ENCODE data around the gene ARRB1. TPM values are rescaled to one million over a fixed set of nuclear protein-coding genes. Genes with fewer than 3 reads are reported as not detected.

Gene ARRB1
- total RNA-seq, 4 donors from 2014 or later = 15.7 to 44.7 (median 27.7) TPM

- no peaks in the 10 kb centered on the region for H3K27me3 ChIP-seq
- TF ChIP-seq POLR2A (IDR thresholded peaks at IDR 0.05) (no peak), CTCF (IDR thresholded peaks at IDR 0.05) (no peak)
- peak overlapping the region in 2 of 3 donors; percentile 41 to 62 for H3K27ac ChIP-seq
- intact Hi-C loops (cut with DNase I) = no loop called here
- no peaks in the 10 kb centered on the region for H3K36me3 ChIP-seq
- no peaks in the 10 kb centered on the region for H3K9me3 ChIP-seq
- H3K4me3 ChIP-seq (replicated peaks in 1 of 3) = no peak overlapping the region
- no peak for DNase-seq
- WGBS, 2 donors = 44 to 83% methylated on average over 10 to 12 of the region's 14 CpGs
- peaks cover 20 to 71% of the 10 kb centered on the region in 2 donors for H3K4me1 ChIP-seq
These were observed 11.6 kb downstream of the ARRB1 start for GRCh38 chr11:75339685-75340409.

- no peak for DNase-seq
- H3K9me3 ChIP-seq = no peaks in the 10 kb centered on the region
- peak overlapping the region in 2 of 3 donors; percentile 12 to 62 for H3K27ac ChIP-seq
- H3K36me3 ChIP-seq = no peaks in the 10 kb centered on the region
- intact Hi-C loops (cut with DNase I) = no loop called here
- no peak overlapping the region for H3K4me3 ChIP-seq (replicated peaks in 1 of 3)
- peaks cover 20 to 67% of the 10 kb centered on the region in 2 donors for H3K4me1 ChIP-seq
- H3K27me3 ChIP-seq = no peaks in the 10 kb centered on the region
- no peak for TF ChIP-seq POLR2A (IDR thresholded peaks at IDR 0.05)
- no peak for TF ChIP-seq CTCF (IDR thresholded peaks at IDR 0.05)
- WGBS, 2 donors = 76 to 80% methylated on average over 8 of the region's 8 CpGs
These were observed 12.8 kb downstream of the ARRB1 start for GRCh38 chr11:75338516-75339208.

- DNase-seq = no peak
- no peaks in the 10 kb centered on the region for H3K9me3 ChIP-seq
- TF ChIP-seq CTCF (IDR thresholded peaks at IDR 0.05) = no peak
- TF ChIP-seq POLR2A (IDR thresholded peaks at IDR 0.05) = no peak
- no peaks in the 10 kb centered on the region for H3K36me3 ChIP-seq
- H3K4me1 ChIP-seq = peaks cover 20 to 57% of the 10 kb centered on the region in 2 donors
- no peaks in the 10 kb centered on the region for H3K27me3 ChIP-seq
- peak overlapping the region in 1 of 3 donors; percentile 36 for H3K27ac ChIP-seq
- no peak overlapping the region for H3K4me3 ChIP-seq (replicated peaks in 1 of 3)
- 61 to 67% methylated on average over 6 of the region's 6 CpGs for WGBS, 2 donors
- intact Hi-C loops (cut with DNase I) = no loop called here
These were observed 14.2 kb downstream of the ARRB1 start for GRCh38 chr11:75337195-75337654.

- Histone ChIP-seq H3K27ac (no peak overlapping the region), H3K27me3 (no peaks in the 10 kb centered on the region), H3K4me1 (peaks cover 10 to 38% of the 10 kb centered on the region in 2 donors), H3K9me3 (no peaks in the 10 kb centered on the region), H3K36me3 (no peaks in the 10 kb centered on the region), H3K4me3 (replicated peaks in 1 of 3) (no peak overlapping the region)
- 85 to 87% methylated on average over 8 to 11 of the region's 11 CpGs for WGBS, 2 donors
- TF ChIP-seq CTCF (IDR thresholded peaks at IDR 0.05) (no peak), POLR2A (IDR thresholded peaks at IDR 0.05) (no peak)
- DNase-seq = no peak
- intact Hi-C loops (cut with DNase I) = no loop called here
These were observed 16.5 kb downstream of the ARRB1 start for GRCh38 chr11:75334976-75335375.

GRCh38 chr11:75334402-75334891, 17.0 kb downstream of the ARRB1 start:
- Histone ChIP-seq H3K36me3 (no peaks in the 10 kb centered on the region), H3K9me3 (no peaks in the 10 kb centered on the region), H3K27ac (no peak overlapping the region), H3K27me3 (no peaks in the 10 kb centered on the region), H3K4me1 (peaks cover 6 to 33% of the 10 kb centered on the region in 2 donors), H3K4me3 (replicated peaks in 1 of 3) (no peak overlapping the region)
- no peak for TF ChIP-seq CTCF (IDR thresholded peaks at IDR 0.05)
- TF ChIP-seq POLR2A (IDR thresholded peaks at IDR 0.05) = no peak
- WGBS, 2 donors = 83% methylated on average over 2 of the region's 2 CpGs
- DNase-seq = no peak
- intact Hi-C loops (cut with DNase I) = no loop called here

Measured in thyroid gland (tissue), 4 donors.